ENCODE data around the gene COL15A1. TPM values are rescaled to one million over a fixed set of nuclear protein-coding genes. Genes with fewer than 3 reads are reported as not detected.

The COL15A1 gene
- total RNA-seq, 1 experiment from 2014 or later = not detected

DNA sequence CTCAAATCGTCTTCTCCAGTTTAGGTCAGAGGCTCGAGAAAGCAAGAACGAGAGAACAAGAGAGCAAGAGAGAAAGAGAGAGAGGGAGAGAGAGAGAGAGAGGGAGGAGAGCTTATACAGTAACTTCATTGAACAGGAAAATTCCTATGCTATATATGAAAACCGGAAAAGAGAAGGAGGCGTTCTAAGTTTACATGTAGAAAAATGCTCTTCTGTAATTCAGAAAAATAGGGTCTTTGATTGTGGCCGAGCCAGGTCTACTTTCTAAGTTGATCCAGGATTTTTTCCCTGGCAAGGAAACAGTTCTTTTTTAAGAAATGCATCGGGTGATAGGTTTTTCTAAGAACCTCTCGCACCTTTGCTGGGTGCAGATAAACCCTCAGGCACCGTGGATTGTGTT, 29.5 kb downstream of the COL15A1 start:
- no peak overlapping the region for H3K14ac ChIP-seq (ENCODE audit: insufficient read depth, low read length)
- H4K20me1 ChIP-seq (ENCODE audit: control insufficient read depth, insufficient read depth, insufficient read length) = peaks cover 4% of the 10 kb centered on the region
- H2BK5ac ChIP-seq (ENCODE audit: insufficient read length, low read length) = no peak overlapping the region
- H3K9ac ChIP-seq (ENCODE audit: extremely low read depth, insufficient read length, low read length) = no peak overlapping the region
- H3K79me1 ChIP-seq (ENCODE audit: insufficient read depth, low read depth, low read length, poor library complexity, severe bottlenecking) = no peaks in the 10 kb centered on the region
- no peak overlapping the region for H4K8ac ChIP-seq (replicated peaks; ENCODE audit: insufficient read length, low read depth, low read length)
- no peaks in the 10 kb centered on the region; the same call in 1 of the 2 replicates for H3K4me1 ChIP-seq (ENCODE audit: insufficient read depth, low read length)
- Mint-ChIP-seq H3K9me3 (no peaks in the 10 kb centered on the region; a peak in 1 of 5 replicates), H3K27ac (no peak overlapping the region), H3K27me3 (ENCODE audit: low read depth) (peaks cover 64% of the 10 kb centered on the region), H3K4me3 (no peak overlapping the region), H3K36me3 (ENCODE audit: insufficient read depth in 1 of 3, low read depth in 3 of 3) (no peaks in the 10 kb centered on the region; a peak in 1 of 7 replicates), H3K4me1 (peaks cover 36 to 44% of the 10 kb centered on the region in 2 experiments)
- H3K4me2 ChIP-seq (ENCODE audit: insufficient read depth, insufficient read length, low read length) = no peak overlapping the region
- H3K27me3 ChIP-seq (ENCODE audit: insufficient read depth, low read length) = peaks cover 4% of the 10 kb centered on the region; the same call in 1 of the 2 replicates
- H3K79me2 ChIP-seq (ENCODE audit: insufficient read depth, low read length) = no peaks in the 10 kb centered on the region
- no peak overlapping the region for H2BK12ac ChIP-seq (ENCODE audit: insufficient read length, low read depth, low read length)
- H3K9me3 ChIP-seq (ENCODE audit: control insufficient read depth, low read depth, low read length) = no peaks in the 10 kb centered on the region
- no peak overlapping the region for H4K91ac ChIP-seq (ENCODE audit: insufficient read length, low read depth, low read length)
- no peak overlapping the region for H2BK15ac ChIP-seq (ENCODE audit: low read depth, low read length)
- no CpG with 5 or more reads among the region's 9 CpGs for WGBS (ENCODE audit: extremely low coverage, insufficient read length, low lambda C conversion rate)
- H3K4ac ChIP-seq (ENCODE audit: low read depth, low read length) = no peak overlapping the region
- no peak for DNase-seq
- H3T11ph ChIP-seq (ENCODE audit: low read length) = no peak overlapping the region
- H2AK5ac ChIP-seq (ENCODE audit: insufficient read length, low read length) = no peak overlapping the region
- no peak overlapping the region for H2BK120ac ChIP-seq (ENCODE audit: low read depth, low read length, poor library complexity, severe bottlenecking)
- no peak overlapping the region for H3K27ac ChIP-seq (ENCODE audit: insufficient read length, low read depth, low read length)
- H2AFZ ChIP-seq (ENCODE audit: low read length) = no peak overlapping the region
- no peak overlapping the region for H3K23ac ChIP-seq (ENCODE audit: insufficient read length, low read depth, low read length)
- H3K56ac ChIP-seq (ENCODE audit: insufficient read length, low read depth, low read length) = no peak overlapping the region
- H3K23me2 ChIP-seq (ENCODE audit: insufficient read length, low read depth, low read length, poor library complexity, severe bottlenecking) = no peaks in the 10 kb centered on the region
- TF ChIP-seq, protein P1, sequence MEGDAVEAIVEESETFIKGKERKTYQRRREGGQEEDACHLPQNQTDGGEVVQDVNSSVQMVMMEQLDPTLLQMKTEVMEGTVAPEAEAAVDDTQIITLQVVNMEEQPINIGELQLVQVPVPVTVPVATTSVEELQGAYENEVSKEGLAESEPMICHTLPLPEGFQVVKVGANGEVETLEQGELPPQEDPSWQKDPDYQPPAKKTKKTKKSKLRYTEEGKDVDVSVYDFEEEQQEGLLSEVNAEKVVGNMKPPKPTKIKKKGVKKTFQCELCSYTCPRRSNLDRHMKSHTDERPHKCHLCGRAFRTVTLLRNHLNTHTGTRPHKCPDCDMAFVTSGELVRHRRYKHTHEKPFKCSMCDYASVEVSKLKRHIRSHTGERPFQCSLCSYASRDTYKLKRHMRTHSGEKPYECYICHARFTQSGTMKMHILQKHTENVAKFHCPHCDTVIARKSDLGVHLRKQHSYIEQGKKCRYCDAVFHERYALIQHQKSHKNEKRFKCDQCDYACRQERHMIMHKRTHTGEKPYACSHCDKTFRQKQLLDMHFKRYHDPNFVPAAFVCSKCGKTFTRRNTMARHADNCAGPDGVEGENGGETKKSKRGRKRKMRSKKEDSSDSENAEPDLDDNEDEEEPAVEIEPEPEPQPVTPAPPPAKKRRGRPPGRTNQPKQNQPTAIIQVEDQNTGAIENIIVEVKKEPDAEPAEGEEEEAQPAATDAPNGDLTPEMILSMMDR (conservative IDR thresholded peaks at IDR 0.05) = no peak
- no peak overlapping the region for H2BK20ac ChIP-seq (ENCODE audit: low read depth, low read length, poor library complexity, severe bottlenecking)
- no peak overlapping the region for H3K18ac ChIP-seq (ENCODE audit: insufficient read length, low read depth, low read length)
- H4K5ac ChIP-seq (ENCODE audit: insufficient read length, low read depth, low read length) = no peak overlapping the region
